Measurements from ENCODE around the gene OPN1MW.
"Not testable (repeated sequence)": the region's sequence is repeated elsewhere in the genome, so short reads cannot be mapped to it uniquely, and the experiment has no call there.

The OPN1MW gene

GRCh38 chrX:154182296-154182695, at the start of gene OPN1MW:
Gene OPN1MW (plus strand): TSS chrX:154182596. CDS start chrX:154182678, 82 bp downstream.
- in situ Hi-C loops (cut with HindIII; ENCODE audit: low sequenced_read_pairs), result not testable (repeated sequence)

GRCh38 chrX:154135458-154136229, 46.8 kb upstream of the OPN1MW start:
- in situ Hi-C loops (cut with HindIII; ENCODE audit: low sequenced_read_pairs), result no loop called here

GRCh38 chrX:154136627-154137161, 45.7 kb upstream of the OPN1MW start:
- in situ Hi-C loops (cut with HindIII; ENCODE audit: low sequenced_read_pairs), result no loop called here

- in situ Hi-C loops (cut with HindIII; ENCODE audit: low sequenced_read_pairs), result no loop called here
Measured at GRCh38 chrX:154138857-154139256, 43.5 kb upstream of the OPN1MW start.

GRCh38 chrX:154140206-154140605, 42.2 kb upstream of the OPN1MW start:
- in situ Hi-C loops (cut with HindIII; ENCODE audit: low sequenced_read_pairs), result no loop called here

GRCh38 chrX:154140742-154141141, 41.7 kb upstream of the OPN1MW start:
- in situ Hi-C loops (cut with HindIII; ENCODE audit: low sequenced_read_pairs), result no loop called here

GRCh38 chrX:154142386-154142785, 40.0 kb upstream of the OPN1MW start:
- in situ Hi-C loops (cut with HindIII; ENCODE audit: low sequenced_read_pairs), result no loop called here

GRCh38 chrX:154142950-154143745, 39.2 kb upstream of the OPN1MW start:
- in situ Hi-C loops (cut with HindIII; ENCODE audit: low sequenced_read_pairs), result no loop called here

GRCh38 chrX:154144010-154144409, 38.4 kb upstream of the OPN1MW start, which contains the start of gene OPN1LW:
Gene OPN1LW (plus strand): TSS chrX:154144243. CDS start chrX:154144284, 41 bp downstream.
- in situ Hi-C loops (cut with HindIII; ENCODE audit: low sequenced_read_pairs), result not testable (repeated sequence)

GRCh38 chrX:154151030-154151429, 31.4 kb upstream of the OPN1MW start:
- in situ Hi-C loops (cut with HindIII; ENCODE audit: low sequenced_read_pairs), result not testable (repeated sequence)

GRCh38 chrX:154156221-154156620, 26.2 kb upstream of the OPN1MW start:
- in situ Hi-C loops (cut with HindIII; ENCODE audit: low sequenced_read_pairs), result not testable (repeated sequence)

- in situ Hi-C loops (cut with HindIII; ENCODE audit: low sequenced_read_pairs), result not testable (repeated sequence)
Measured at GRCh38 chrX:154157207-154157606, 25.2 kb upstream of the OPN1MW start.

GRCh38 chrX:154159345-154159744, 23.1 kb upstream of the OPN1MW start:
- in situ Hi-C loops (cut with HindIII; ENCODE audit: low sequenced_read_pairs), result not testable (repeated sequence)

- in situ Hi-C loops (cut with HindIII; ENCODE audit: low sequenced_read_pairs), result not testable (repeated sequence)
Measured at GRCh38 chrX:154164902-154165301, 17.5 kb upstream of the OPN1MW start.

GRCh38 chrX:154168384-154168783, 14.0 kb upstream of the OPN1MW start:
- in situ Hi-C loops (cut with HindIII; ENCODE audit: low sequenced_read_pairs), result not testable (repeated sequence)

GRCh38 chrX:154172535-154172943, 9.9 kb upstream of the OPN1MW start:
- in situ Hi-C loops (cut with HindIII; ENCODE audit: low sequenced_read_pairs), result not testable (repeated sequence)

- in situ Hi-C loops (cut with HindIII; ENCODE audit: low sequenced_read_pairs), result not testable (repeated sequence)
Measured at GRCh38 chrX:154174356-154174755, 8.0 kb upstream of the OPN1MW start.

GRCh38 chrX:154183794-154184193, 1.4 kb downstream of the OPN1MW start:
- in situ Hi-C loops (cut with HindIII; ENCODE audit: low sequenced_read_pairs), result not testable (repeated sequence)

- in situ Hi-C loops (cut with HindIII; ENCODE audit: low sequenced_read_pairs), result not testable (repeated sequence)
Measured at GRCh38 chrX:154192846-154193245, 10.4 kb downstream of the OPN1MW start.

GRCh38 chrX:154194316-154194715, 11.9 kb downstream of the OPN1MW start:
- in situ Hi-C loops (cut with HindIII; ENCODE audit: low sequenced_read_pairs), result not testable (repeated sequence)

GRCh38 chrX:154196466-154196865, 14.1 kb downstream of the OPN1MW start:
- in situ Hi-C loops (cut with HindIII; ENCODE audit: low sequenced_read_pairs), result not testable (repeated sequence)
